GM12875 (cell line): Measurements from ENCODE around the gene ZSCAN26.

Source experiments
- H3K4me3 ChIP-seq: one replicate; pipeline ENCODE4 v1.5.1; 2011; ENCODE audit warnings: low read depth, low read length, control low read depth
- TF ChIP-seq, protein P1 (sequence below): IDR thresholded peaks from 2 replicates; pipeline ENCODE4 v1.5.1; 2011; ENCODE audit warnings: low read depth, mild to moderate bottlenecking, control low read depth, inconsistent platforms, low read length, moderate library complexity, borderline replicate concordance; ENCODE audit not compliant: insufficient read depth

The ZSCAN26 gene

DNA sequence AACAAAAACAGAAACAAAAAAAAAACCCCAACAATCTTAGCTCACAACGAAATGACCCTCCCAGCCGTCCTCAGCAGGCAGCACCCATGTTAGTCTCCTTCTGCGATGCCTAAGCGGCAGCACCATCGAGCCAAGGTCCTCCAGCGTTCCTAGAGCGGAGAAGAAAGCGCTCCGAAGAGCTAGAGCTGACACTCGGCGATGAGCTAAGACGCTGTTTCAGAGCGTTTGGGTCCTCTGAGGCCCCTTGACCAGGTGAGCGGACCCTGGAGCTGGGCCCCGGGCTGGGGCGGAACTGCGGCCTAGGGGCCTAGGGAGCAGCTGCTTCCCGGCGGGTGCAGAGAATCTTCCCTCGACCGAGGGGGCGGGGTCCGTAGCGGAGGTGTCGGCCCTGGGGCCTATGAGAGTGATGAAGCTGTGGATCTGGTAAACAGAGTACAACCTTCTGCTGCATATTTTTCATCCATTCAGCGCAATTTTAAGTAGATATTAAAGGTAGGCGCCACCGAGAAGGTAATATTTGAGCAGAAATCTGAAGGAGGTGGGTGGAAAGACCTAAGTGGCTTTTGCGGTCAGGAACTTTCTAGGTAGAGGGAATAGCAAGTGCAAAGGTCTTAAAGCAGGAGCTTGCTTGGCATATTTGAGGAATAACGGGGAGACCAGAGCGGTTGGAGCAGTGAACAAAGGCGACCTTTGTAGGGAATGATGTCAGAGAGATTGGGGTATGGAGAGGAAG lies at the start of gene ZSCAN26:
Gene ZSCAN26, plus strand, starts transcription at position 182 of the 733 bp plus-strand sequence. CDS start 4,777 bp downstream, outside the sequence.
- TF ChIP-seq, protein P1, sequence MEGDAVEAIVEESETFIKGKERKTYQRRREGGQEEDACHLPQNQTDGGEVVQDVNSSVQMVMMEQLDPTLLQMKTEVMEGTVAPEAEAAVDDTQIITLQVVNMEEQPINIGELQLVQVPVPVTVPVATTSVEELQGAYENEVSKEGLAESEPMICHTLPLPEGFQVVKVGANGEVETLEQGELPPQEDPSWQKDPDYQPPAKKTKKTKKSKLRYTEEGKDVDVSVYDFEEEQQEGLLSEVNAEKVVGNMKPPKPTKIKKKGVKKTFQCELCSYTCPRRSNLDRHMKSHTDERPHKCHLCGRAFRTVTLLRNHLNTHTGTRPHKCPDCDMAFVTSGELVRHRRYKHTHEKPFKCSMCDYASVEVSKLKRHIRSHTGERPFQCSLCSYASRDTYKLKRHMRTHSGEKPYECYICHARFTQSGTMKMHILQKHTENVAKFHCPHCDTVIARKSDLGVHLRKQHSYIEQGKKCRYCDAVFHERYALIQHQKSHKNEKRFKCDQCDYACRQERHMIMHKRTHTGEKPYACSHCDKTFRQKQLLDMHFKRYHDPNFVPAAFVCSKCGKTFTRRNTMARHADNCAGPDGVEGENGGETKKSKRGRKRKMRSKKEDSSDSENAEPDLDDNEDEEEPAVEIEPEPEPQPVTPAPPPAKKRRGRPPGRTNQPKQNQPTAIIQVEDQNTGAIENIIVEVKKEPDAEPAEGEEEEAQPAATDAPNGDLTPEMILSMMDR: no peak

DNA sequence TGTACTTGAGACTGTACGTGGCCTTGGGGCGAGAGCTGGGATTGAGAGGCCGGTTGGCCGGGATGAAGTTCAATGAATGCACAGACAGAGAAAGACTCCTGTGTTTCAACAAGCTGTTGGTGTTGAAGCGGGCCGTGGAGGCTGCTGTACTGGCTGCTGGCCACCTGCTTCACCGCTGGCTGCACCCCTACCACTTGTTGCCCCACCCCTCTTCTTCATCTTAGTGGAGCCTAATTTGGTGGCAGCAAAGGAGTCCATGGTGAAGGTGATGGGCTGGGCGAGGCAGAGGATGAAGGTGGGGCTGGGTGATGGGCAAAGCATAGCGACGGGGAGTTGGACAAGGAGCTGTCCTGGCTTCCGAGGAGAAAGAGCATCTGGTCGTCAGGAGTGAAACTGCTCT lies 49.1 kb upstream of the ZSCAN26 start:
- no peak overlapping the region for H3K4me3 ChIP-seq

More for the DNA sequence above, at the start of gene ZSCAN26:
- H3K4me3 ChIP-seq: peak within 1 kb of the TSS; percentile 44

DNA sequence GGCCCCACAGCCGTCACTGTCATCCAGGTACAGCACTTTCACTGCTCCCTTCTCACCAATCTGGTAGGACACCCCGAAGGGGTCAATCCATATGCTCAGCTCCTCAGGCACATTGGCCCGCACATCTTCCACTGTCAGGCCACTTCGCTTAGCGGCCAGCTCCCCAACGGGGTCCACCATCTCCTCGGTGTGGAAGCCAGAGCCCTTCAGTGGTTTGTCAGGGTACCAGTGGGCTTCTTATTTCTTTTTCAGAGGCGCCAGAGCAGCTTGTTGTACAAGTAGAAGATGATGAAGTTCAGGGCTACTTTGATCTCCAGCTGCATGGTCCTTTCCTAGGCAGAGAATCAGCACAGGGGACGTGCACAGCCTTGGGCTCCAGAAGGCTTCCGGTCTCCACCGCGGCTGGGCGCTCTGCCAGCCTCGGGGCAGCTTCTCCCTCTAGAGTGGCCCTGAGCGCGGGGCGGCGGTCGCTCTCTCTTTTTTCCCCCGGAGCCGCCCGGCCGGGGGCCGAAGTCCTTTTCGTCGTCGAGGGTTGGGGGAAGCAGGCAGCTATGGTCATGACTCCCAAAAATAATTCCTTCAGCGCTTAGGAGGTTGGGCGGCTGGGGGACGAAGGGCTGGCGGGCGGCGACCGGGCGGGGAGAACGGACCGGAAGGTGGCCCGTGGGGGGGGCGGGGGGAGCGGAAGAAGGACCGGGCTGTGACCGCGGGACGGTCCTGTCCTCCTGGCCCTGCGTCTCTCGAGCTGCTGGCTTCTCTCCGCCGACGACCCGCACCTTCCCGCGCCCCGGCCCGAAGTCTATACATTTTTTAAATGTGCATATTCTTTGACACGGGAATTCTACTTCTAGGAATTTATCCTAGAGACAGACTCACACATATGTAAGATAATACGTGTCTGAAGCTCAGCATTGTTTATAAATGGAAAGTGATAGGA lies 48.4 kb upstream of the ZSCAN26 start:
- TF ChIP-seq, protein P1: no peak
- peak overlapping the region; percentile 49 for H3K4me3 ChIP-seq

More for the DNA sequence above, 49.1 kb upstream of the ZSCAN26 start:
- TF ChIP-seq, protein P1: no peak

DNA sequence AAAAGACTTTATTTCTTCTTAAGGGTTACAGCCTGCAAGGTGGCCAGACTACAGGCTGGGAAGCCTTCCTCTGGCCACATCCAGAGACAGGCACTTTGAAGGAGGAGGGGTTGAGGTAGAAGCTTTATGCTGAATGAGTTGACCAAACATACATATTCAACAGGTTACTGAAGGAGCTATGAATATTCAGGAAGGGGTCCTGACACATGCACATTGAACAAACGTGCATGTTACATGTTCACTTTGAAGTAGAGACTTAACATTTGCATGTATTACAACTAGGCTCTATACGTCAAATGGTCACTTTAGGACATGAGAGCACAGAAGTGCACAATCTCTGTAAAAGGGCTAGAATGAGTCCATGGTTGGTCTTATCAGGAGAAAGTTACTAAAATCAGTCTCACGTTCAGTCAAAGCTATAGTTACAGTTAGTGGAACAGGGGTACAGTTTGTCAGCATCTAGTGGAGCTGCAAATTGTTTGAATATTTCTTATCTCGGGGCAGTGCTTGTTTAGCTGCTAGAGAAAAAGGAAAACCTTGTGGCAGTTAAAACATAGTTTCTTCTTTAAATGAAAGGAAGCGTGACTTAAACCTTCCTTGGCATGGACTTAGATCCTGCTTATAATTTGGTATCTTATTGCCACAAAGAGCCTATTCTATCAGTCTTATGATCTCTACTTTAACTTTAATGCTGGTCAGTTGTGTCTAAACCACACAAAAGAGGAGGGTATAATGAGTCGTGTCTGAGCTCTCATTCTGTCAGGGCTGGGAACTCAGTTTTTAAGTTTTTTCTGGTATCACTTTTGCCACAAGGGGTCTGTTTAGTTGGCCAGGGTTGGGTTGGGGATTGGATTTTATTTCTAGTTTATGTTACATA lies 46.4 kb upstream of the ZSCAN26 start:
- TF ChIP-seq, protein P1: no peak
- H3K4me3 ChIP-seq: no peak overlapping the region

DNA sequence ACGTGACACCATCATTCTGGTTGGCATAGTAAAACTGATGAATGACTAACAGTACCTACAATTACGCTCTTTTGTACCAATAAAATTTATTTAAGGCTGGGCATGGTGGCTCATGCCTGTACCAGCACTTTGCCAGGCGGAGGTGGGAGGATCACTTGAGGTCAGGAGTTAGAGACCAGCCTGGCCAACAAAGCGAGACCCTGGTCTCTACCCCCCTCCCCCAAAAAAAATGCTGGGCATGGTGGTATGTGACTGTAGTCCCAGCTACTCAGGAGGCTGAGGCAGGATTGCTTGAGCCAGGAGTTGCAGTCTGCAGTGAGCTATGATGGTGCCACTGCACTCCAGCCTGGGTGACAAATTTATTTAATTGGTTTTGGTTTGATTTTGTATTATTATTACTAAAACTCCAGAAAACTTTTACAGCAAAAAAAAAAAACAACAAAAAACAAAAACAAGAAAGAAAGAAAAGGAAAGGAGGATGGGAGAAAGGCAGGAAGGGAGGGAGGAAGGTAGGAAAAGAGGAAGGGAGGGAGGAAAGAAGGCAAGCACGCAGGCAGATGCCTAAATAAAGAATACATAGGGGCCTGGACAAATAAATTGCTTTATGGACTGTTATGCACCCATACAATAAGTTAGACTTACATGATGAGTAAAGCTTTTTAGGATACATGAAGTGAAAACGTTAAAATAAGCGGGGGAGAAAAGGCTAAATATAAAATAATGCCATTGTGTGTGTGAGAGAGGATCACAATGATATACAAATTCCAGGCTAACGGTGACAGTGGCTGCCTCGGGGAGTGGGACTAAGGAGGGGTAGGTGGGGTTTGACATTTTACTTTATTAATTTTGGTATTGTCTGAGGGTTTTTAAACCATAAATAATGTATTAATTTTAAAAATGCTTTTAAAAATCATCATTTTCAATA lies 42.5 kb upstream of the ZSCAN26 start:
- peak overlapping the region; percentile 51 for H3K4me3 ChIP-seq
- TF ChIP-seq, protein P1: no peak
